GM18519 (cell line): ENCODE results near the gene PPP3R1.

Source experiments
- ATAC-seq: cut with Tn5 transposase; IDR thresholded peaks from one replicate; pipeline ENCODE4 v1.9.1; 2021; ENCODE audit warnings: mild to moderate bottlenecking, moderate library complexity; ENCODE audit not compliant: unreplicated experiment, low FRiP score

PPP3R1 gene

DNA sequence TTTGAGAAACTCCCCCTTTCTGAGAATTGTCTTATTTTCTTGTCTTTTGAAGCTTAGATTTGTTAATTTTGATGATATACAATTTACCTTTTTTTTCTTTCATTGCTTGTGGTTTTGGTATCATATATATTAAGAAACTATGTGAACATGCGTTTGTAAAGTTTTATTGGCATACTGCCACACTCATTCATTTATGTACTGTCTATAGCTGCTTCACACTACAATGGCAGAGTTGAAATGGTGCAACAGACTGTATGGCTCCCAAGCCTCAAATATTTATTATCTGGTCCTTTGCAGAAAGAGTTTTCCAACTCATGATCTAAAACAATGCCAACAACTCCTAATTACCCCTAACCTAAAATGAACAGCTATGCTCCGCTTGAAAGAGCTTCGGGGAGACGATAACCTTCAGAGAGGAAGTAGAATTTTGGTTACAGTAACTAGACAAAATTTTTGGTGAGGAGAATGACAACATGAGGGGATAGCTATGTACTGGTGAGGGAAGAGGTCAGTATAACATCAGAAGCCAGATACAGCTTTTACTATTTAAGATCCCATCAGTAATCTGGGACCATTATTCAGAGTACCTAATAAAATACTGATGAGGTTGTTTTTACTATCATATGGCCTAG is 16.1 kb downstream of the PPP3R1 start:
- ATAC-seq, result no peak

GRCh38 chr2:68235090-68235489 is 17.2 kb downstream of the PPP3R1 start:
- ATAC-seq, result no peak

GRCh38 chr2:68234405-68234804 is 17.9 kb downstream of the PPP3R1 start:
- ATAC-seq, result no peak

DNA sequence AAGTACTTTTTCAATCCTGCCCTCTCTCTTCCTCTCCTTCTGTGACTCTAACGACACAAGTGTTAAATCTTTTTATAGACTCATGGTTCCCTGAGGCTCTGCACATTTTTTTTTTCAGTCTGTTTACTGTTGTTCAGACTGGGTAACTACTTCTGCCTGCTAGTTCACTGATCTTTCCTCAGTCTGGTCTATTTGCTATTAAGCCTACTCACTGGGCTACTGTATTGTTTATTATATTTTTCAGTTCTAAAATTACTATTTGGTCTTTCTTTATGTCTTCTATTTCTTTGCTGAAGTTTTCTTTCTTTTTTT is 21.3 kb downstream of the PPP3R1 start:
- no peak for ATAC-seq

DNA sequence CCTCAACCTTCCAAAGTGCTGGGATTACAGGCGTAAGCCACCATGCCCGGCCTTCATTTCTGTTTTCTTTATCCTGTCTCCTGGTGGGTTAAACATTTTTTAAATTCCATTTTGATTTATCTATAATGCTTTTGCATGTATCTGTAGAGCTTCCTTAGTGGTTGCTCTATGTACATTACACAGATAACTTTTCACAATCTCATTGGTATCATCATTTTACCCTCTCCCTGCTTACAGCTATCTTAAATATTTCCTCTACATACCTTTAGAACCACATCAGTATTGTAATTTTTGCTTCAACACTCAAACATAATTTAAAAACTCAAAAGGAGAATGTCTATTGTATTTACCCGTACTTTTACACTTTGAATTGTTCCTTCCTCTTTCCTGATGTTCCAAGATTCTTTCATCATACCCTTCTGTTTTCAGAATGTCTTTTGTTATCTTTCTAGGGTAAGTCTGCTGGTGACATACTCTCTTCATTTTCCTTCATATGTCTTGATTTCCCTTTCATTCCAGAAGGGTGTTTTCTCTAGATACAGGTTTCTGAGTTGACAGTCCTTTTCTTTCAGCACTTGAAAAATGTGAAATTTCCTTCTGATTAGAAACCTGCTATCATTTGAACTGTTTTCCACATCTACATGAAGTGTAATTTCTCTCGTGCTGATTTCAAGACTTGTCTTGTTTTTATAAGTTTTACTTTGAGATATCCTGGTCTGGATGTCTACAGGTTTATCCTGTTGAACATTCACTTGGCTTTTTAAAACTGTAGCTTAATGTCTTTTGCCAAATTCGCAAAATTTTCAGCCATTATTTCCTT is 21.9 kb downstream of the PPP3R1 start:
- ATAC-seq, result no peak

DNA sequence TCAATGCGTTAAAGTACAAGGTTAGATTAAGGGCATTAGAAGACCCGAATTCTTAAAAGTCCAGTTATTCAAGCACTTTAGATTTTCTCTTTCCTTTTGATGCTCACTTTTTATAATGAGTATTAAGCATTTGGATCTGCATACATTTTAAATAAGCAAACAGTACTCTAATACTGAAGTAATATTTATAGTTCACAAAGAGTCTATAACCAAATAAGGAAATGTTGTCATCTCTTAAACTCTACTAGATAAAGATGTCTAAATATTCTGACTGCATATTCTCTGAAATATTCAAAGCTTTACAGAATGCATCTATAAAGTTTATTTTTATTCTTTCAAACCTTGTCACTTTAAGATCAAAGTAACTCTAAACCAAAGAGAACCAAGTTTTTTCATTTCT is 25.5 kb downstream of the PPP3R1 start:
- no peak for ATAC-seq

GRCh38 chr2:68225119-68225632 is 27.2 kb downstream of the PPP3R1 start:
- no peak for ATAC-seq

- ATAC-seq, result no peak
Measured at GRCh38 chr2:68223419-68223818, 28.9 kb downstream of the PPP3R1 start.

DNA sequence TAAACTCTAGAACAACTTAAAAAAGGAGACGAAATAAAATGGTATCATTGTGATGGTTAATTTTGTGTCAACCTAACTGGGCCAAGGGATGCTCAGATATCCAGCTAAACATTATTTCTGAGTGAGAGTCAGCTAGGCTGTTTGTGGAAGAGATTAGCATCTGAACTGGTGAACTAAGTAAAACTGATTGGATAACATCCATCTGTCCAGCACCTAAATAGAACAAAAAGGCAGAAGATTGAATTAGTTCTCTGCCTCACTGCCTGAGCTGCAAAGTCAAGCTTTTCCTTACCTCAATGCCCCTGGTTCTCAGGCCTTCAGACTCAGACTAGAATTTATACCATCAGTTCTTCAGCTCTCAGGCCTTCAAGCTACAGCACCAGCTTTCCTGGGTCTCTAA is 30.0 kb downstream of the PPP3R1 start:
- no peak for ATAC-seq

DNA sequence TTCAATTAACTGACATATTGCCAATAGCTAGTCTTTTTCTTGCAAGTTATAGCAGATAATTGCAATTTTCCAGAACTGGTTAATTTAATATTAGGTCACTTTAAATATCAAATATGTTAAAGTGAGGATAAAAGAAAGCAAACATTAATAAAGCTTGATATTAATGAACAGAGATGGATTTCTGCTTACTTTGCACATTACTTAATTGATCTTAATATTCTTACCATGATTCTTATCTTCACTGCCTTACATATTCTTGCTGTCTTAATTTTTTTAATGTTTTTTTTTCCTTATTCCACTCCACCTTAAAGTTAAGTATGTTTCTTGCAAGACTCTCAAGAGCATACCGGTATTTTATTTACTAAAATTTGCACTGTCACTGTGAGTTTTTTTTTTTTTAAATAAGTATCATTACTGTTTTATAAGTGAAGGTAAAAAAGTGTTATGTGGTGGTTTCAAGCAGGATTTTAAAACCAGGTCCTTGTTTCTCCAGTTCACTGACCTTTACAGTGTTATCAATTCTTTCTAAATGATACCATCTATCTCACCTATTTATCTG is 33.9 kb downstream of the PPP3R1 start:
- ATAC-seq, result no peak

DNA sequence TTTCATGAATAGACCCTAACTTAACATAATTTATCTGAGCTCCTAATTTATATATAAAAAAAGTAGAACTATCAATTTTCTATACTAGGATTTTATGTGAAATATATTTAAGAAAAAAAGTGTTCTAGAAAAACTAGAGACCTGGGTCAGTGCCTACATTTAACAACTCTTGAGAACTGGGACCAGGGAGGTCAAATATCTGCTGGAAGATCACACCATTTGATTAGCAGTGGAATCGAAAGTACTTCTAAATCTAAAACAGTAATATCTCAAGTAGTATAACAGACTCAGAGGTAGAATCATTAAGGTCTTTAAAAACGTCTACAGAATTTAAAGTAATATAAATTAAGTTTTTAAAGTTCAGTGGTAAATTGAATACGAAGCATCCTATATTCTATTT is 34.6 kb downstream of the PPP3R1 start:
- ATAC-seq, result no peak

DNA sequence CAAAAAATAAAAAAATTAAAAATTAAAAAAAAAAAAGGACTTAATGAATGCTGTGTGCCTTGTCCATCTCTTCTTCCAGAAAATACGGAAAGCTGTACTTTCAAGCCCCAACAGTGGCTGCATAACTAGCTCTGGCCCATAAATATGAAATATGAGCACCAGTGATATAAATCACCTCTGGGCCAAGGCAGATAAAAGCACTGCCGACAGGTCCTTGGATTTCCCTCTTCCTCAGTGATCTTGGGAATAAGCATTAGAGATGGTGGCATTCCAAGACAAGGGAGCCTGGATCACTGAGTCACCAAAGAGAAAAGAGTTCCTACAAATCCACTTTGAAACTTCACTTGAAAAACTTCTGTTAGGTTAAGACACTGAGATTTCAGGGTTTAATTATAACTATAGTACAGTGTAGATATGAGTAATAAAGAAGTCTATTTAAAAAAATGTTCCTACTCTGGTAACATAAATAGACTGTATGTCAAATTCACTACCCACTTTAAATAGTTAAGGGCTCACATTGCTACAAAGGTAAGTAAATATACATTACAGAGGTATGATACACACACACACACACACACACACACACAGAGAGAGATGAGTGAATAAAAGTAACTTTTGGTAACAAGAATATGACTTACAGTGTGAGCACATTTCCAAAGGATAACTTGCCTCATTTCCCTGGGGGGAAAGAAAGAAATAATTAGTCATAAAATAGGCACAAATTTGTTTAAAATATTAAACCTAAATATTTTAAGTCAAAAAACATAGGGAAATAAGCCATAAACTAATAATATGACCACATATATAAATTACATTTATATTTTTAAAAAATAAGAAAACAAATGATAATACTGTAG is 35.6 kb downstream of the PPP3R1 start:
- ATAC-seq, result peak; percentile 45

DNA sequence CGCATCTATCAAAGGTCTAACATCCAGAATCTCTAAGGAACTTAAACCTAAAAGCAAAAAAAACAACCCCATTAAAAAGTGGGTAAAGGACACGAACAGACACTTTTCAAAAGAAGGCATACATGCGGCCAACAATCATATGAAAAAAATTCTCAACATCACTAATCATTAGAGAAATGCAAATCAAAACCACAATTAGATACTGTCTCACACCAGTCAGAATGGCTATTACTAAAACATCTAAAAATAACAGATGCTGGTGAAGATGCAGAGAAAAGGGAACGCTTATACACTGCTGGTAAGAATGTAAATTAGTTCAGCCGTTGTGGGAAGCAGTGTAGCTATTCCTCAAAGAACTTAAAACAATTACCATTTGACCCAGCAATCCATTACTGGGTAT is 38.0 kb downstream of the PPP3R1 start:
- ATAC-seq, result peak; percentile 71

GRCh38 chr2:68206793-68207192 is 45.5 kb downstream of the PPP3R1 start:
- ATAC-seq, result no peak

DNA sequence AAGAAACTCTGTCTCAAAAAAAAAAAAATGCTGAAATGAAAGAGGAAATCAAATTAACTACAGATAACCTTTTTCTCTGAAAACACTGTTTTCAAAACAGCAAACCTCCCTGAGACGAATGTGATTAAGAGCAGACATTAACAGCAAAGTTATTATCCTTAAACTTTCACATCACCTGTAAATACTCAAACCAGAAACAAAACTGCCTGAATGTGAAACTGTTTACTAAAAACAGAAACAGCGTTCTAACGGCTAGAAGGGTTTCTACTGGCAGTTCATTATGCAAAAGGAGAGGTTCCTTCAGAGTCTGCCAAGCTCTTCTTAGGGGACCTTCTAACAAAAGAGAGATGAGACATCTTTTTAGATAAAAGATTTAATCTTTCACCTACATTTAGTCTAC is 48.7 kb downstream of the PPP3R1 start:
- ATAC-seq, result peak; percentile 92

DNA sequence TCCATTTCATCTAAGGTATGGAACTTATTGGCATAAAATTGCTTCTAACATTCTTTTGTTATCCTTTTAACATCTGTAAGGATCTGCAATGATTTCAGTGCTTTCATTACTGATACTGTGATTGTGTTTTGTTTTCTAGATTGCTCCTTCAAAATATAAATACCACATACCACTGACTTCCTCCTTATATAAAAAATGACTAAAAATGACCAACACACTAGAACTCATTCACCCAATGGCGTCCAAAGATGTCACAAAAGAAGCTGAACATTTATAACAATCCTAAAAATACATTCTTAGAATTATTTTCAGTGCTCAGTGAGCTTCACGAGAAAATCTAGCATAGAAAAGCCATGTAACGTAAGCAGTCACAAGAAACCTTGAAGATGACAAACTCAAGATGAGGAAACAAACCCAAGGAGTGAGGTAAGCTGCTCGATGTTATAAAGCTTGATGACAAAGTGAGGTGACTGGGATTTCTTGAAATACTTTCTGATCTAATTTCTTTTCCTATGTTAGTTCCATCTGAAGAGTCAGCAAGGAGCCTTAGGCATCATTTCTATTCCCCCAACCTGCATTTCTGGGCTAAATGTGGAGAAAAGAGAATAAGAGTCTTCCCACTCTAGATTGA is 52.1 kb downstream of the PPP3R1 start:
- ATAC-seq, result no peak

GRCh38 chr2:68196120-68196716 is 56.1 kb downstream of the PPP3R1 start:
- no peak for ATAC-seq

DNA sequence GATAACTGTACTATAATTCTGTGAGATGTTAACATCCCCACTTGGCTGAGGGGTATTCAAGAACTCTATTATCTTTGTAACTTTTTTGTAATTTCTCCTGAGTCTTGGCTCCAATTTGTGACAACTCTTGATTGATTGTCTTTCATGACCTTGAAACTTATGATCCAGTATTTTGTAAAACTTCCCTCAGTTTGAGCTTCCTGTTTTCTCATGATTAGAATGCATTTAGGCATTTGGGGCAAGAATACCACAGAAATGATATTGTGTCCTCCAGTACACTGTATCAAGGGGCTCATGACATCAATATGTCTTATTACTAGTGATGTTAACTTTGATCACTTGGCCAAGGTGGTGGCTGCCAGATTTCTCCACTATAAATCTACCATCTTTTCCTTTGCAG is 57.2 kb downstream of the PPP3R1 start:
- no peak for ATAC-seq

DNA sequence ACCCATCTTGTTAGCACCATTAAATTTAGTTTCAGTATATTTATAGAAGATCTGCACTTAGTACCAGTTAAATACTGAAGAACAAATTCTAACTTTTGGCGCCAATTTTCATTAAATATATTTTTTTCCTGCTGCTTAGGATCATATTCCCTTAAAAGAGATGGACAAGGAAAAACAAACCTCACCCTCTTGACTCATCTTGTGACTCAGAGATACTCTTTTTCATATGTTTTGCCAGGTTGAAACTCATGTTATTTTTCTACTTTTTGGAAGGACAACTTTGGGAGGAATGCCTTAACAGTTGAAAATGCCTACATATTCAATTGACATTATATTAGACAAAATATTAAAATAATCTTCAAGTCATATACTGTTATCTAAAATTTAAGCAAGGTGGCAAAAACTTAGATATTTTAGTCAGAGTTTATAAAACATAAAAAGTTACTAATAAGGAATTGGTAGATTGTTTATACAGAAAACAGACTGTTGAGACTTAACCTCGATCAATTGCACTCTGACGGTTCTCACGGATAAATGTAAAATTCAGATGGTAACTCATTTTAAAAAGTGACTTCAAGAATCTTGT is 58.5 kb downstream of the PPP3R1 start:
- ATAC-seq, result no peak

GRCh38 chr2:68193144-68193543 is 59.2 kb downstream of the PPP3R1 start:
- ATAC-seq, result no peak
